ENCODE measurements around the gene MARCHF9. TPM values are rescaled to one million over a fixed set of nuclear protein-coding genes. Genes with fewer than 3 reads are reported as not detected.

MARCHF9 gene
- total RNA-seq, 1 donor from 2014 or later, result 34.3 TPM

DNA sequence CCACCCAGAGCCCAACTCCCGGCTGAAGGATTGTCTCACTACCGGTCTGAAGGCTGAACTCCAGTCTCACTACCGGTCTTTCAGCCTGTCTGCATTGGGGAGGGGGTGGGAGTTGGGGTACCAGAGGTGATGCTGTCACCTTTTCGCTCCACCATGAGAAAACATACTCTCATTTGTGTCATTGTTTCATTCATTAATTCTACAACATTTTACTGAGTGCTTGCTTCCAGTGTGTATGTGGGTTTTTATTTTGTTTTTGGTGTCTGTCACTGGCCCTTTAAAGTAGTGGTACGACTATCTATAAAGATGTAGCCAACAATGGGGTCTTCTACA lies 2.3 kb upstream of the MARCHF9 start:
- no peak for DNase-seq (ENCODE audit: low spot score, unreplicated experiment)
- H3K27ac Mint-ChIP-seq, result peak overlapping the region; percentile 99

DNA sequence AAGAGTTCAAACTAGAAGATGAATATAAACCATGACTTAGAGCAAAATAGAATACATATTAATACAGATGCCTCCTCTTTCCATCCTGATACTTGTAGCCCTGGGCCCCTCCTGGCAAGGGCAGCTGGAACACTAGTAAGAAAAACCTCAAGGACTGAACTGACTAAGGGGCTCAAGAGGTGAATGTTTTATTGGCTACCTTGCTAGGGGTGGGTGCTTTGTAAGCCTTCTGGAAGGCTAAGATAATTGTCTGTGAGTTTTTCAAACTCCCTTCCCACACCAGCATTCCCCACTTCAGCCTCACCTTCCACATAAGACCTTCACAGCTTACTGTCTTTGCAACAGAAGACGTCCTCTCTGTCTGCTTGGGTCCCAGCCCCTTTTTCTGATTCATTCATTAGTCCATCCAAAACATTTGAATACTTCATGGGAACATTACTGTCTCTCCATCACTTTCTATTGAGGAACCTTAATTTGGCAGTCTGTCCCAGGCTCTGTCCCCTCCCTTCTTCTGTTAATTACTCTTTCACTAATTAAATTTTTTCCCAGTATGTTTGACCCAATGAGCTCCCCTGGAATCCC lies 1.1 kb upstream of the MARCHF9 start:
- Mint-ChIP-seq H3K36me3 (ENCODE audit: insufficient read depth) (peaks cover 23% of the 10 kb centered on the region), H3K27me3 (no peaks in the 10 kb centered on the region), H3K4me1 (ENCODE audit: low read depth) (peaks cover 36% of the 10 kb centered on the region), H3K27ac (peak overlapping the region; percentile 96), H3K9me3 (ENCODE audit: low read depth) (no peaks in the 10 kb centered on the region), H3K4me3 (ENCODE audit: low read depth) (peak overlapping the region; percentile 94)
- DNase-seq (ENCODE audit: low spot score, unreplicated experiment), result no peak
- no peak for TF ChIP-seq CTCF (IDR thresholded peaks at IDR 0.05; ENCODE audit: unreplicated experiment)

More for the DNA sequence above, 2.3 kb upstream of the MARCHF9 start:
- Mint-ChIP-seq H3K4me1 (ENCODE audit: low read depth) (peaks cover 36% of the 10 kb centered on the region), H3K4me3 (ENCODE audit: low read depth) (peak overlapping the region; percentile 99), H3K36me3 (ENCODE audit: insufficient read depth) (peaks cover 22% of the 10 kb centered on the region), H3K27me3 (no peaks in the 10 kb centered on the region), H3K9me3 (ENCODE audit: low read depth) (no peaks in the 10 kb centered on the region)
- TF ChIP-seq CTCF (IDR thresholded peaks at IDR 0.05; ENCODE audit: unreplicated experiment), result no peak

- no peaks in the 10 kb centered on the region for H3K9me3 Mint-ChIP-seq (ENCODE audit: low read depth)
- no peak for TF ChIP-seq CTCF (IDR thresholded peaks at IDR 0.05; ENCODE audit: unreplicated experiment)
- peaks cover 24% of the 10 kb centered on the region for H3K36me3 Mint-ChIP-seq (ENCODE audit: insufficient read depth)
- no peak for DNase-seq (ENCODE audit: low spot score, unreplicated experiment)
- H3K27ac Mint-ChIP-seq, result no peak overlapping the region
- no peaks in the 10 kb centered on the region for H3K27me3 Mint-ChIP-seq
- peak overlapping the region; percentile 94 for H3K4me3 Mint-ChIP-seq (ENCODE audit: low read depth)
- H3K4me1 Mint-ChIP-seq (ENCODE audit: low read depth), result peaks cover 36% of the 10 kb centered on the region
These were observed 221 bp downstream of the MARCHF9 start for GRCh38 chr12:57755194-57755453.

GRCh38 chr12:57755454-57756372 lies 810 bp downstream of the MARCHF9 start:
- no peak for DNase-seq (ENCODE audit: low spot score, unreplicated experiment)
- no peaks in the 10 kb centered on the region for H3K27me3 Mint-ChIP-seq
- H3K9me3 Mint-ChIP-seq (ENCODE audit: low read depth), result no peaks in the 10 kb centered on the region

More at GRCh38 chr12:57755454-57756372, 810 bp downstream of the MARCHF9 start:
- Mint-ChIP-seq H3K27ac (peak overlapping the region; percentile 90), H3K4me3 (ENCODE audit: low read depth) (peak overlapping the region; percentile 81), H3K36me3 (ENCODE audit: insufficient read depth) (peaks cover 20% of the 10 kb centered on the region), H3K4me1 (ENCODE audit: low read depth) (peaks cover 36% of the 10 kb centered on the region)
- no peak for TF ChIP-seq CTCF (IDR thresholded peaks at IDR 0.05; ENCODE audit: unreplicated experiment)
